Right lung (tissue), 5 donors: Measurements from ENCODE around the gene KNSTRN. TPM values are rescaled to one million over a fixed set of nuclear protein-coding genes. Genes with fewer than 3 reads are reported as not detected.

Experiments
- DNase-seq, 2 donors: peaks; one replicate each; pipeline ENCODE4 v3.0.0-alpha.2; 2013
- polyA plus RNA-seq, 5 donors: library from polyadenylated mRNA; unstranded; fragments of 120-200 nt; gene quantifications; one replicate each; pipeline versions ENCODE4 v1.2.1 to v1.2.3, GENCODE V29; 2013; ENCODE audit warnings: inconsistent platforms in 1 of 5, low replicate concordance in 1 of 5; ENCODE audit not compliant: insufficient read length in 5 of 5, insufficient read depth in 1 of 5

Gene KNSTRN
- polyA plus RNA-seq, 5 donors, result 22.7 to 48.8 (median 33.0) TPM

- no peak for DNase-seq
Observed at GRCh38 chr15:40364251-40364650, 18.3 kb upstream of the KNSTRN start.

- DNase-seq, result no peak
Observed at GRCh38 chr15:40365016-40365415, 17.5 kb upstream of the KNSTRN start.

- DNase-seq, result no peak
Observed at GRCh38 chr15:40365624-40366456, 16.7 kb upstream of the KNSTRN start.

GRCh38 chr15:40366457-40367370 is 15.8 kb upstream of the KNSTRN start:
- DNase-seq, result no peak

- no peak for DNase-seq
Observed at GRCh38 chr15:40367371-40367685, 15.2 kb upstream of the KNSTRN start.

- DNase-seq, result peak; percentile 78 to 79
Observed at GRCh38 chr15:40367686-40368611, 14.6 kb upstream of the KNSTRN start.

- DNase-seq, result no peak
Observed at GRCh38 chr15:40368719-40369473, 13.6 kb upstream of the KNSTRN start.

- no peak for DNase-seq
Observed at GRCh38 chr15:40369474-40369869, 13.0 kb upstream of the KNSTRN start.

- no peak for DNase-seq
Observed at GRCh38 chr15:40369971-40370370, 12.6 kb upstream of the KNSTRN start.

GRCh38 chr15:40372981-40373380 is 9.5 kb upstream of the KNSTRN start:
- DNase-seq, result no peak

- no peak for DNase-seq
Observed at GRCh38 chr15:40377606-40378005, 4.9 kb upstream of the KNSTRN start.

- DNase-seq, result no peak
Observed at GRCh38 chr15:40379374-40379773, 3.1 kb upstream of the KNSTRN start.

- no peak for DNase-seq
Observed at GRCh38 chr15:40379853-40380252, 2.7 kb upstream of the KNSTRN start.

- DNase-seq, result no peak
Observed at GRCh38 chr15:40380636-40381035, 1.9 kb upstream of the KNSTRN start.

- no peak for DNase-seq
Observed at GRCh38 chr15:40381818-40382529, 547 bp upstream of the KNSTRN start.

GRCh38 chr15:40386480-40386879 is 4.0 kb downstream of the KNSTRN start:
- no peak for DNase-seq

- DNase-seq, result no peak
Observed at GRCh38 chr15:40388941-40389823, 6.7 kb downstream of the KNSTRN start.

- DNase-seq, result no peak
Observed at GRCh38 chr15:40389824-40390595, 7.5 kb downstream of the KNSTRN start.
